Midbrain (tissue), 1 donor: Measurements from ENCODE around the gene CCDC180.
A peak's percentile ranks its signal among the peaks of the same experiment; 100 is the strongest.
"Not testable (repeated sequence)": the region's sequence is repeated elsewhere in the genome, so short reads cannot be mapped to it uniquely, and the experiment has no call there.

Source experiments
- DNase-seq: peaks from one replicate; lab custom pipeline; 2025; lab: John Stamatoyannopoulos, UW

The CCDC180 gene

DNA sequence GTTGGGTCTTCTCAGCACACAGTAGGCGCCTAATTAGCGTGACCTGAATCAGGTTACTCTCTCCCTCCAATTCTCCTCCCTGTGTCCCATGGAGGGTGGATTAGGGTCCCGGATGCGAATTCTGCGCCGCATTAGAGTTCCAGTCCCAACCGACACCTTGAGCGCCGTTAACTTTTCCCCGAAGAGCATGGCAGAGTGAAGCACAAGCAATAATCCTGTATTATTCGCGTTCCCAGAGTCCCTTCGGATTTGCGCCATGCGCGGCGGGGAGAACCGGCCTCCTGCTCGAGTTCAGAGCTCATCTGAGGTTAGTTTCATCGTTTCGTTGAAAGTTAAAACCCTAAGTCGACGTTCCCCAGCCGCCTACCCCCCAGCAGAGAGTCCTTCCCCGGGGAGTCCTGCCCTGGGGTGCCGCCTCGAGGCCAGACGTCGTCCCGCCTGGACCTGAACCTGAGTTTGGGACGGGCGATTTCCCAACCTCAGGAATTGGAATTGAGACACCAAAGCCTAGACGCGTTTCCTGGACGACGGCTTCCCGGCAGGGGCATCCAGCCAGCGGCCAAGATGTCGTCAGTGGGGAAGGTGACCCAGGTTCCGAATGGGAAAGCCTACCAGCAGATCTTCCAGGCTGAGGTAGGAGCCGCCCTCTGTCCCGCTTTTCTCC is at the start of gene CCDC180:
TSS of gene CCDC180 (plus strand) at position 160 of the 664 bp plus-strand sequence. CDS start at position 565, 405 bp downstream.
- peak; percentile 4 for DNase-seq

DNA sequence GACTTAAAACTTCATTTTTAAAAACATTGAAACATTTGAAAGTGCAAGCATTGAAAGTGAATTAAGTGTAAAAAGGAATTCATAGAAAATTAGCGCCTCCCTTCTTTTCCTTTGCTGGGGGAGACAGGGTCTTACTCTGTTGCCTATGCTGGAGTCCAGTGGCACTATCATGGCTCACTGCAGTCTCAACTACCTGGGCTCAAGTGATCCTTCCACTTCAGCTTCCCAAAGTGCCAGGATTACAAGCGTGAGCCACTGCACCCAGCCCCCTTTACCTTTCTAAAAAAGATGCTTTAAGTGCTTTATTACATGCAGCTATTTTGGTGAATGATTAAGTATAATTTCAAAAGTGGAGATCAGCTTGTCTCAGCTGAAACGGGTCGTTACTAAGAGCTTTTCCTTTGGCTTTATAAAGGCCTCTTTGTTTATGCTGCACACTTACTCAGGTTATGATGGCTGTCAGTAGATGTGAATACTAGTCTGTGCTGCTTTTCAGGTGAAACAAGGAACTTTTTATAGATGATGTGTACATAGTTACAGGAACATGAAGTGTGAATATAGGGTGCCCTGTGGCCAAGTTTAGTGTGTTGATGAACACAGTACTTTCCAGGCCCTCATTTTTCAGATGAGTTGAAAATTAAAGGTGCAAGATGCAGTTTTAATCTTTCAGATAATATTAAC is 47.5 kb upstream of the CCDC180 start:
- not testable (repeated sequence) for DNase-seq

DNA sequence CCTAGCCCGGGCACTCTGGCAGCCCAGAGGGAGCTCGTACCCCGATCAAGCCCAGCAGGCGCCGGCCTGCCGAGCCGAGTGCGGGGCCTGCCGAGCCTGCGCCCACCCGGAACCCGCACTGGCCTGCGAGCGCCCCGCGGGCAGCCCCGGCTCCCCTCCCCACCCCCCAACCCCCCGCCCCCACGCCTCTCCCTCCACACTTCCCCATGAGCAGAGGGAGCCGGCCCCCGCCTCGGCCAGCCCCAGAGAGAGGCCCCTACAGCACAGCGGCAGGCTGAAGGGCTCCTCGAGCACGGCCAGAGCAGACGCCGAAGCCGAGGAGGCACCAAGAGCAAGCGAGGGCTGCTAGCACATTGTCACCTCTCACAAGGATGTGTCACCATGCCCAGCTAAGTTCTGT is 36.2 kb upstream of the CCDC180 start:
- DNase-seq = no peak

DNA sequence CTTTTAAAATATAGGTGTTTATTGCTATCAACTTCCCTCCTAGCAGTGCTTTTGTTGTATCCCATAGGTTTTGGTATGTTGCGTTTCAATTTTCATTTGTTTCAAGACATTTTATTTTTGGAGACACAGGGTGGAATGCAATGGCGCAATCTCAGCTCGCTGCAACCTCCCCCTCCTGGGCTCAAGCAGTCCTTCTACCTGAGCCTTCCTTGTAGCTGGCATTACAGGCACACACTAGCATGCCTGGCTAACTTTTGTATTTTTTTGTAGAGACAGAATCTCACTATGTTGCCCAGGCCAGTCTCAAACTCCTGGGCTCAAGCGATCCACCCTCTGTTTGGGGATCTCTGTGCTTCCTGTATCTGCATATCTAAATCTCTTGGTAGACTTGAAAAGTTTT is 35.4 kb upstream of the CCDC180 start:
- no peak for DNase-seq

DNA sequence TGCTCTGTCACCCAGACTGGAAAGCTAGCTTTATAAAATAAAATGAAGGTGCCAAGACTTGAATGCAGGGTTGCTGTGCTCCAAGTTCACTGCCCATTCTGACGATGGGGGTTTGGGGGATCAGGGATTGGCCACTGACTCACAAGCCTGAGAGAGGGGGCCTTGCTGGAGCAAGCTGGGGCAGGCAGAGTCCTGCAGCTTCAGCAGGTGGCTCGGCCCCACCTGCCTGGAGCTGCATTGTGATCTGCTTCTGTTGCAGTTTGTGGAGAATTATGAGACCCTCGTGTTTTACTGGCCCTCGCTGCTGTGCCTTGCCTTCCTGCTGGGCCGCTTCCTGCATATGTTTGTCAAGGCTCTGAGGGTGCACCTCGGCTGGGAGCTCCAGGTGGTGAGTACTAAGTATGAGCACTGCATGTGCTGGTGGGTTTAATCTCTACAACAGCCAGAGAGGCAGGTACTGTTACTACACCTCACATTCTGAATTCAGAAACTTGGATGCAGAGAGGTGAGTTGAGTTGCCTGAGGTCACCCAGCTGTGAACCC is 31.1 kb upstream of the CCDC180 start:
- no peak for DNase-seq

DNA sequence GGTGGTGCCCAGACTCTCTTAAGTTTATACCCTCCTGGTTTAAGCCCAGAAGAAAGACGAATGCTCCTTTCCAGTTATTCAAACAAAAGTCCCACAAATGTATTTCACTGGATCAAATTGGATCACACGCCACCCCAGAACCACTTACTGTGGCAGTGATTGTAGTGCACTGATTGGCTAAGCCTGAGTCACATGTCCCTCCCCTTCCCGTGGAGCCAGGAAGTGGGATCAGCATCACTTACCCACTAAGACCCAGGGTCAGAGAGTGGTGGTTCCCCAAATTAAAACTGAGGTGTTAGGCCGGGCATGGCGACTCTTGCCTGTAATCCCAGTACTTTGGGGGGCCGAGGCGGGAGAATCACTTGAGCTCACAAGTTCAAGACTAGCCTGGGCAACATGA is 29.5 kb upstream of the CCDC180 start:
- no peak for DNase-seq

DNA sequence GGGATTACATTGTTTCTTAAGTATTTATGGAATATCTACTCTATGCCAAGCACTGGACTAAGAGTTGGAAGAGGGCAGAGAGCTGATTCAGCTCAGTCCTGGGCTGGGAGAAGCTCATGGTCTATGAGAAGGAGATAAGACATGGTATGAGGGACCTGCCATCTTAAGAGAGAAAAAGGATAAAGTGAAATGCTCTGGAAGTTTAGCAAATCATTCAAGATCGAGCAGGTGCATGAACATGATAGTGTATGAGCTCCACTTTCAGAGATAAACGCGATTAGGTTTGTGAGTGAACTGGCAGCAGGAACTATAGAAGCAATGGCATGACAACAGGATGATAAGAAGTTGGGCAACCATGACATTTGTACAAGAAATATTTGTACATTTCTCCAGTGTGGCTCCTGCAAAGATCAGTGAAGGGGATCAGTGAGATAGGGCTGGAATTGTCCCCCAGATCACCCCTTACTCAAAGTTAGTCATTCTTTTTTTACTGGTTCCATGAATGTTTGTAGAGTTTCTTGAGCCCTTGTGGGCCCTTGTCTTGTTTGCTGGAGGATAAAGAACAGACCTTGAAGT is 26.6 kb upstream of the CCDC180 start:
- no peak for DNase-seq

DNA sequence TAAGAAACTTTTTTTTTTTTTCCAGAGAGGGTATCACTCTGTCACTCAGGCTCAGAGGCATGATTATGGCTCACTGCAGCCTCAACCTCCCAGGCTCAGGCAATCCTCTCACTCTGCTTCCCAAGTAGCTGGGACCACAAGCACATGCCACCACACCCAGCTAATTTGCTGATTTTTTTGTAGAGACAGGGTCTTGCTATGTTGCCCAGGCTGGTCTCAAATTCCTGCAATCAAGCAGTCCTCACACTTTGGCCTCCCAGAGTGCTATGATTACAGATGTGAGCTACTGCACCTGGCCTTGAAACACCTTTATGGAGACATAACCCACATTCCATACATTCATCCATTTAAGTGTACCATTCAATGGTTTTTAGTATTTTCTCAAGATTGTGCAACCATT is 23.7 kb upstream of the CCDC180 start:
- DNase-seq = no peak

DNA sequence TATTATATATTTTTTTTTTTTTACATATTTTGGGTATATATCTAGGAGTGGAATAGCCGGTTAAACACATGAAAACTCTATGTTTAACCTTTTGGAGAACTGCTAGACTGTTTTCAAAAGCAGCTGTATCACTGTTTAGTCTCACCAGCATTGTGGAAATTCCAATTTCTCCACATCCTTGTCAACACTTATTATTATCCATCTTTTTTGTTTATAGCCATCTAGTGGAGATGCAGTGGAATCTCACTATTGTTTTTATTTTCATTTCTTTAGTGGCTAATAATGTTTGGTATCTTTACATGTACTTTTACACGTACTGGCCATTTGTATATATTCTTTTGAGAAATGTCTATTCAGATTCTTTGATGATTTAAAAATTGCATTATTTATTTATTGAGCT is 22.7 kb upstream of the CCDC180 start:
- DNase-seq = no peak

DNA sequence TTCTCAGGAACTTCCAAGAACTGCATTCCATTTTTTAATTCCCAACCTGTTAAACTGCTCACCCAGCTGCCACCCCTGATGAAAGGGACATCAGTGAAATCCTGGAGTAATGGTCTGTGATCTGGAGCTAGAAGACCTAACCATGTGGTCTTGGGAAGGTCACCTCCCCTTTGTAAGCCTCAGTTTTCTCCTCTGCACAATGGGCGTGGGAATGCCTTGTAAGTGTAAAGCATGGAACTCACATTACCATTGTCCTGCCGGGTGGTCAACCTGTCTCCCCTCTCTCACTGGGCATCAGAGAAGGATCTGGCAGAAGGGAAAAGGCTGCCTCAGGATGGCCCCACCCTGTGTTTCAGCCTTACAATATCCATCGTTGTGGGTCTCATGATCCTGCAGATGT is 15.3 kb upstream of the CCDC180 start:
- no peak for DNase-seq

DNA sequence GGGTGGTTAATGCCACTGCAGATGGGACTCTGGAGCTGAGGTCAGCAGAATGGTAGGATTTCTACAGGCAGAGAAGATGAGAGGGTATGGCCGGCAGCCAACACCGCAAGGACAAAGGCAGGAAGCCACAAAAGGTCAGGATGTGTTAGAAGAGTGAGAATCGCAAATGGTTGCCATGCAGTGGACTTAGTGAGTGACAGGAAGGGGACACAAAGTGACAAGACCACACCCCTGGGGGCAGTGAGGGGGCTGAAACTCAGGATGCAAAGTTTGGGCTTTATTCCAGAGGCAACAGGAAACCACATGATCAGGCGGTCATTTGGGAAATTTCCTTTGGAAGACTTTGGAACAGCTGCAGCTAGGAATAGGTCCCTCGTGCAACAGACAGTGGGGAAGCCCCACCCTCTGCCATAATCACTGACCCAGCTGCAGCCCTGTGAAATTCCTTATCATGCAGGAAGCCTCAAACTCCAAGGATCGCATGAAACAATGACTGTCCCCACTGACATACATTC is 14.2 kb upstream of the CCDC180 start:
- DNase-seq = no peak

DNA sequence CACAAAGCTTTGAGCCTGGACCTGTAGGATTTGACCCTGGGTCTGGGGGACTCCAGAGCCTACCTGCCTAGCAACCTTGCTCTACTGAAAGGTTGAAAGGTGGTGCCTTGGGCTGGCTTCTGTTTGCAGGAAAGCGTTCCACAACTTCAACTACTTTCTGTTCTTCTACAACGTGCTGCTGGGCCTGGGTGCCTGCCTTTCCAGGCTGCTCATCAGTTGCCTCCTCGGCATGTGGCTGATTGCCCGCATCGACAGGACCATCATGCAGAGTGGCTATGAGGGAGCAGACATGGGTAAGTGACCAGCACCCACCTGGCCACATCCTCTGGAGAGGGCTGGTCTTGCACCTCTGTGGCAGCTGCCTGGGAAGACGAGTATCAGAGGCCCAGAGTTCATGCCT is 13.6 kb upstream of the CCDC180 start:
- no peak for DNase-seq

DNA sequence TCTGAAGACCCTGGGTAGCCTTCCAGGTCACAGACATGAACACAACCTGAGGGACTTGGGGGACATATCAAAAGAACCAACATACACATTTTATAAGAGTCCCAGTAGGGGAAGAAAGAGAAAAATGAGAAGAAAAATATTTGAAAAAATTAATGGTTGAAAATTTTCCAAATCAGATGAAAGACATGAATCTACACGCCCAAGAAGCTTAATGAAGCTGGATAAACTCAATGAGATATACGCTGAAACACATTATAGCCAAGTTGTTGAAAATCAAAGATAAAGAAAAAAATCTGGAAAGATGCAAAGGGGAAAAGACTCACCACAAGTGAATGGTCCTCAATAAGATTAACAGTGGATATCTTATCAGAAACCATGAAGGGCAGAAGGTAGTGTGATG is 9.6 kb upstream of the CCDC180 start:
- no peak for DNase-seq

DNA sequence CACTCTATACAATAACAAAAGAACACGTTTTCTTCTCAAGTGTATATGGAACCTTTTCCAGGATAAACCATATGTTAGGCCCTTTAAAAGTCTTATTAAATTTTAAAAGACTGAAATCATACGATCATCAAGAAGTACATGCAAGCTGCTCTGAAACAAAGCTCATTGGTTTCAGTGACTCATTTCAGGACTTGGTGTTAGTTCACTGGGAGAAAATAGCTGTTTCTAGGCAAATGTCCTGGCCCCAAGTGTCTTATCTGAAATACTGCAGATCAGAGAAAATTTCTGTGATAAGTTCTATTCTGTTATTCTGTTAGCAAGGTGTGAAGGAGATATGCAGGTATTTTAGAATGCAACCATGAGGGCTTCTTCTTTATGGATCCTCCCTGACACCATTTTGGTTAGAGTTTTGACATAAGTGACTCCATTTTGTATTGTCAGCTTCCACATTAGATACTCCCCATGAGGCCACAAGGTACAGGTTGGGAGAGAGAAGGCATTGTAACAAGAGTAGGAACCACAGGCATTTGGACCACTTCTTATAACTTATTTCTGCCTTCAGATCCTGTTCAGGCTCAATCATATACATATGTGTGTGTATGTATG is 7.5 kb upstream of the CCDC180 start:
- no peak for DNase-seq

DNA sequence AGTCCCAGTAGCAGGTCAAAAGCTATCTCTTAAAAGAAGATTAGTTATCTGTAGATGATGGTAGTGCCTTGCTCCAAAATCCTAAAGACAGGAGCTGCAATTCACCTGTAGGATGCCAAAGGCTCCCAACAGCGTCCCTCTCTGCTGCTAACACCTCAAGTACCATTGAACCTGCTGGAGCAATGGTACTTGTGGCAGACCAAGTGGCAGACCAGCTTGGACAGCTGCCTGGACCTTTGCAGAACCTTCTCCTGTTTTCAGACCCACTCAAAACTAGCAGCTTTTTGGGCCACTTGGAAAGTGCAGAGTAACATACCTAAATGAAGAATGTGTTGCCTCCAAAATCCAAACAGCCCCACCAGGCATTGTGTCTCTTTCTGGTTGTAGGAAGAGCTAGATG is 6.9 kb upstream of the CCDC180 start:
- DNase-seq = no peak

DNA sequence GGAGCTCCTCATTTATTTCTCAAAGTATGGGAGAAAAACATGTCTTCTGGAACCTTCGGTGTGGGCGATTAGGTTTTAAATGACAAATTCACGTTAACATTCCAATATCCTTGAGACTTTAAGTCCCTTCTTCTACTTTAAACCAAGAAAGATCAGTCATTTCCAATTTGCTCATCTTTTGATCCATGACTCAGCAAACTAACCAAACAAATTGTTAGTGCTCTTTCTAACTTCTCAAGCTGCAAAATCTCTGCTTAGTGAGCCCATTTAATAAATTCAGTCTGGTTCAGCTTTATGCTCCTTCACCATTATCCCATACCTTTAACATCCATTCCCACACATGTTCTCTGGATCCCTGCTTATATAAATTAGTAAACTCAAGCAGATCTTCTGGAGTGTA is 5.5 kb upstream of the CCDC180 start:
- no peak for DNase-seq

DNA sequence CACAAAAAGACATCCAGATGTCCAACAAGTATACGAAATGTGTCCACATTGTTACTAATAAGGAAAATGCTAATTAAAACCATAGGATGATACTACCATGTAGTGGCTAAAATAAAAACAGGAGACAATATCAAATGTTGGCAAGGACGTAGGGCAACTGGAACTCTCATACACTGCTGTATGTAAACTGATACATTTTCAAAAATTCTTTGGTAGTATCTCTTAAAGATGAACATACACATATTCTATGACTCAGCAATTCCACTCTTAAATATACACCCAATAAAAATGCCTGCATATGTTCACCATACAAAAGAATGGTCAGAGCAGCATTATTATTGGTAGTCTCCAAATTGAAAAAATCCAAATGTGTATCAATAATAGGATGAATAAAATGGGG is 2.9 kb upstream of the CCDC180 start:
- DNase-seq = no peak

DNA sequence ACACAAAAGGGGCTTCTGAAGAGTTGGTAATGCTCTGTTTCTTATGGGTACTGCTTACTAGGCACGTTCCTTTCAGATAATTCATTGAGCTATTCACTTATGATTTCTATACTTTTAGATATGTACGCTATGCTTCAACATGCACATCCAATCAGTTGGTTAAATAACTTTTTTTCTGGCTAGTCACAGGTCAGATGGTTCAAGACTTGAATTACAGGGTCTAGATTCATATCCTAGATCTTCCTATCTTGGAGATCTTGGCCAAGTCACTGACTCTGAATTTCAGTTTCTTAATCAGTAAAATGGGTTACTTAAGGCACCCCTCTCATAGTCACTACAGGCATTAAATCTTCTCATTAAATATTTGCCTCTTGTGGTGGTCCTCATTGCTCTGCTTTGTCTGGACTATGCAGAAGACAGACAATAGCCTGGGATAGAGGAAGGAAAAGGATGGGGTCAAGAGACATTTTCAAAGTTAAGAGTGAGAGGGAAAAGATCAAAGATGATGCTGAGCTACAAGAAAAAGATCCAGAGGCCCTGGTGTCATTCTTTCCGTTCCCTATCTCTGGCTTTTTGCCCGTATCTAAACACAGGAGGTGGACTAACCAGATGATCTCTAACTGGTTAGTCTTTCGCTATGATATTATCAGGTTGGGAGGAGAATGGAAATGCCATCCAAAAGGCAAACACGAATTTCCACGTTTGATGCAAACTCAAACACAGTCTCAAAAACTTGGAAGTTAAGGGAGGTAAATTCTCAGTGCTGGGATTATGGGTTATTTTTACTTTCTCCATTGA is 1.8 kb upstream of the CCDC180 start:
- no peak for DNase-seq

DNA sequence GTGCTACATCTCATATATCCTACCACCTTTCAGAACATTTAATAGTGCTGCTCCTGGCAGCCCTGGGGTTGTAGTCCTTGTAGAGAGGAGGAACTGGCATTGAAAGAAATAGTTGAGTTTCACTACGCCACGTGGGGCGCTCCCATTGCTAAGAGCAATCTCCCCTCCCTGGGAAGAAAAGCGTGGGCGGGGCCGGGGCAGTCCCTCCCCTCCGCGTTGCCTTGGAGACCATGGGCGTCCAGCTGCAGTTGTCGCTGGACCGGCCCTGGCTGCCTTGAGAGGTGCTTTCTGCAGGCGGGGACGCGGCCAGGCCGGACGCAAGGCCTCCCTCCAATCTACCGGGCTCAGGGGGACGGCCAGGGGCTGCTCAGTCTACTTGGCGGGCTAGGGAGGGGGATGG is 368 bp upstream of the CCDC180 start:
- DNase-seq = peak; percentile 67

DNA sequence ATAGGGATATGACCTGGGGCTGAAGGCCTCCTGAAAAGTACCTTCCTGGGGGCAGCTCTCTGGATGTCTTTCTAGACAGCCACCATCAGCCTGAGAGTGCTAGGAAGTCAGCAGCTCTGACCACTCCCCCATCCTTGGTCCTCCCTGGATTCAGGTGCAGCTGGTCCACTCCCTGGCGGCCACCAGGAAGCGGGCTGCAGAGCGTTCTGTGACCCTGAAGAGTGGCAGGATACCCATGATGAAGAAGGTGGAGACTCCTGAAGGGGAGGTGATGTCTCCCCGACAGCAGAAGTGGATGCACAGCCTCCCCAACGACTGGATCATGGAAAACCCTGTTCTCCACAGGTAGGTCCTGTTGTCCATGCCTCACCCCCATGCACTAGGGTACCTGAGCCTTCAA is 1.8 kb downstream of the CCDC180 start:
- DNase-seq = no peak

DNA sequence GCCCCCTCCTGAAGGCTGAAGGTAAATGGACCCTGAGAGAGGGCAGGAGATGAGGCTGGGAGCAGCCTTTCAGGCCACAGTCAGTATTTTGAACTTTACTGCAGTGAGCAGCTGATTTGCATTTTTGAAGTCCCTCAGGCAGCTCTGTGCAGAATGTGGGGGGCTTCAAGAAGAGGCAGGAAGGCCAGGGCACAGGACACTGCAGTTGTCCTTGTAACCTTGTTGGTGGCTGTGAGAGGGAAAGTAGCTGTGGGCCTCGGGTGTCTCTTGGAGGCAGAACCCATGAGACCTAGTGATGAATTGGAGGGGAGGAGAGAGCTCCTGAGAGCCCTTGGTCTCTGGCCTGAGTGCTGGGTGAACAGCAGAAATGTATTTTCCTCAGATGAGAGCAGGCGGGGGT is 2.6 kb downstream of the CCDC180 start:
- DNase-seq = no peak

DNA sequence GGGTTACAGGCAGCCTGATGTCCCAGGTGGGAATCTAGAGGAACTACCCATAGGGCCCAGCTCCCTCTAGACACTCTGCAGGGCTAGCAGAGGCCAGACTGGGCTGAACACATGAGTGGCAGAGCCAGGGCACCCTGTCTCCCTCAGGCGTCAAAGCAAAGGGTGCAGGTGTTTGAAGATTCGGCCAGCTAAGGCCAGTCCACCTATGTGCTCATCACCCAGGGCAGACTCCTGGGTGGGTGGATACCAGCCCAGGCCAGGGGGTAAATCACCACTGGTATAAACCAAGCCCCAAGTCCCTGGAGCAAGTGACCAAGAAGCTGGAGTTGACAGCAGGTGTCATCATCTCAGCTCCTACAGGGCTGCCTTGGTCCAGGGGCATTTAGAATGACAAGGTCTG is 3.4 kb downstream of the CCDC180 start:
- DNase-seq = no peak
